ENCODE results near the gene VPS13D.
A peak's percentile ranks its signal among the peaks of the same experiment; 100 is the strongest.

The VPS13D gene

GRCh38 chr1:12341667-12342066 lies 111.8 kb downstream of the VPS13D start:
- DNase-seq: peak; percentile 30

DNA sequence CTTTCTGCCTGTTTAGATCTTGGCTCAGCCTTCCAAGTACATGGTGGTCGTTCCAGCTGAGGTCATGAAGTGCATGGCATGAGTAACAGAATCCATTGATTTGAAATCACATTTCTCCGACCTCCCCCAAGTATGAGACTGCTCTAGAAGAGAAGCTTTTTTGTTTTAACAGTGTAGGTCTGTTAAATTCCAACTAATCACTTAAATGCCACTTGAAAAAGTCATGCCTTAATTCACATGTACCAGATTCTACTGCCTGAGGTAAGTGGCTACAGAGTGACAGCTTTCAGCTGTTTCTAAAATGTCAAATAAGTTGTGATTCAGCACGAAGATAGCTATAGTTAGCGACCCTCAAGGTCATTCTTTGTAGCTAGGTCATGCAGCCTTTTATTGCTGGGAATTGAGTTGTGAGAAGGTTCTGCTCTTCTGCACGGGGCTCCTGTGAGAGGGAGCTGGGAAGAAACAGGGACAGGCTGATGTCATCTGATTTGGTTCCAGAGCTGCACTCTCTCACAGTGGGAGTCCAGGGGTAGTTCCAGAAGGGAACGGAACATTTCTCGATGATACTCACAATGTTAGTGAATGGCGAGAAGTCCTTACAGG lies 112.7 kb downstream of the VPS13D start:
- DNase-seq: no peak

DNA sequence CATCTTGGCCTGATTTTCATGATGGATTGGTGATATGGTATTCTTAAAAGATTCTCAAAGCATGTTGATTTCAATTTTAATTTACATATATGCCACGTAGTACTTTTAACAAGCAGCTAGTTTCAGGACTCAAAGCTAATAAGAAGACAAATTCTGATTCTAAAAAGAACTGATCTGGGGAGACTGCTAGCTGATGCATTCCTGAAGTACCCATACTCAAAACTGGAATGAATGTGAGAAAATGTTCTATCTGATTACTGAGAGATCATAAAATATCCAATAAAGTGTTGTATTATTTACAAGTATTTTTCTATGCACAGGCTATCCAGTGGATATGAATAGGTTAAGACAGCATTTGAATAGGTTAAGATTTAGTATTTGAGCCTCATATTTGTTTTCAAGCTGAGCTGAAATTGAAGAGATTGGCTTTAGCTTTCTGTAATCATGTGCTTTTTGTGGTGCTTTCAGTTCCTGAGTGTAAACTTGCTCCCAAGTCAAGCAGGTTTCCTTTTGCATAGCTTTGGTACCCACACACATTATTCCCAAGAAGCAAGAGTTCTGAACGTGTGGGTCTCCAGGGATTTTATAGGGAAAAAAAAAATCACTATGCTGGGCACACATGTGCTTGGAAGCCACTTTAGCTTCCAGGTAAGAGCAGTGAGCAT lies 114.1 kb downstream of the VPS13D start:
- DNase-seq: no peak

- no peak for DNase-seq
Observed at GRCh38 chr1:12344596-12345349, 114.9 kb downstream of the VPS13D start.

DNA sequence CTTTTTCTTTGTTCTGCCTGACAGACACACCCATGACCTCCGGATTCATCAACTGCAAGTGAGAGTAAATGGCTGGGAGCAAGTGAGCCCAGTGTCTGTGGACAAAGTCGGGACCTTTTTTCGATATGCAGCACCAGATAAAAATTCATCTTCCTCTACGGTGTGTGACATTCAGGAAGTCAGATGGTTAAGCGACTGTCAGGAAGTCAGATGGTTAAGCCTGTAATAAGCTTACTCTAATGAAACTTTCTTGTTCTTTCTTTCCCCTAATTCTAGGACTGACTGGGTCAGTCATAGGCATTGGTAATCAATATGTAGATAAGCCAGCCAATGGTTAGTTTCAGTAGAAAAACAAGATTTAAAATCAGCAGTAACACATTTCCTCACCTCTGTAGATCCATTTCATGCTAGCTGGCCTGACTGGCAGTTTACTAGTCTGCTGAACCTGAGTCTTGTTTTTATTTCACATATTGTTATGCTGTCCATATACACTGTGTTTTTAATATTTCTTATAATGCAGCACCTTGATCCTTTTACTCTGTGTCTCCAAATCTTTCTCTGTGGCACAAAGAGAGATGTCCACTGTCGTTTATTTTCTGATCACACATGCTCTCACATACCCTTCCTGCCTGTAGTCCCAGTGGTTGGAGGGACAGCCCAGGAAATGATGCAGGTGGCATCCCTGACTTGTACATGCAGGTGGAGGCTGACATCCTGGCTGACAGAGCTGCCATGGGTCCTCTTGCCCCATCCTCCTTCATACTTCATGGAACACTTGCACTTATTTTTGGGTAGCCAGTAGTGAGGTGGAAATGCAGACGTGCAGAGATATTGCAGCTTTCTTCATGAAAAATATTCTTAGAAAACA lies 115.8 kb downstream of the VPS13D start:
- no peak for DNase-seq

DNA sequence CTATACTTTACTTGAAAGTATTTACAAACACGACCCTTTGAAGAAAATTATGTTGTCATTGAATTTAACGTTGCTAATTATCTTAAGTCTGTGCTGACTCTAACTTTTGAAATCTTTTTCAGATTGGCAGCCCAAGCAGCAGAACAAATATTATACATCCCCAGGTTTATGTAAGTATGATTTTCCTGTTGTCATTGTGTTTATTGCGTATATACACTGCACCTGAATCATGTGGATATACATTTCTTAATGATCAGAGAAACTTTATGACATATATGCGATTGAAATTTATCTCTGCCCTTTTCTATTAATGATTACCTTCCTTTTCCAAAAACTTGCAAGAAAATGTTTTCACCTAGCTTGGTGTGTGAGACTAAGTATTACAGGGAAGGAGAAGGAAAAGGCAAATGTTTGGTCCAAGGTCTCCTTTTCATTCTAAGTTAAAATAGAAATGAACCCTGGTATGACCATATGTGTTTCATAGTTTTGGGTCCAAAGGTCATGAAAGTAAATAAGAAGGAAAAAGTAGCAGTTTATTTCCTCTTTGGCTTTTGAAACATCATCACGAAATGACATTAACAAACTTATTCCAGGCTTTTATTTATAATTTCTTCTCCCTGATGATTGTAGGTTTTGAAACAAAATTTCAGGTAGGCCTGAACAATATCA lies 116.8 kb downstream of the VPS13D start:
- no peak for DNase-seq

DNA sequence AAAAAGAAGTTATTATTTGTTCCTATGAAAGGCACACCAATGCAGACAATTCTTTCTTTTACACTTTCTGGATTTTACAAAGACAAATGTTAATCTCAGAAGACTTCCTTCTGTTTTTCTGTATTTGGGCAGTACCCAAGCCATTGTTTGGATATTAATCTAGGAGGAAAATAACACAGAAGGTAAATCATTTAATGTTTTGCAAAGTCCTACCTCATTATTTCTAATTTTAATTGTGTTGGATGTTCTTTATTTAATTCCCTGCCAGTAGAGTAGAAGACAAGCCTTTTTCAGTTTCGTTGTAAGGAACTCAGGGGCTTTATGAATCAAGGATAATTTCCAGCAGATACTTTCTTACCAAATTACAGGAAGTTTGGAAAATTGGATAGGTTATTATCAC lies 118.3 kb downstream of the VPS13D start:
- no peak for DNase-seq

GRCh38 chr1:12353981-12354380 lies 124.2 kb downstream of the VPS13D start:
- DNase-seq: no peak

DNA sequence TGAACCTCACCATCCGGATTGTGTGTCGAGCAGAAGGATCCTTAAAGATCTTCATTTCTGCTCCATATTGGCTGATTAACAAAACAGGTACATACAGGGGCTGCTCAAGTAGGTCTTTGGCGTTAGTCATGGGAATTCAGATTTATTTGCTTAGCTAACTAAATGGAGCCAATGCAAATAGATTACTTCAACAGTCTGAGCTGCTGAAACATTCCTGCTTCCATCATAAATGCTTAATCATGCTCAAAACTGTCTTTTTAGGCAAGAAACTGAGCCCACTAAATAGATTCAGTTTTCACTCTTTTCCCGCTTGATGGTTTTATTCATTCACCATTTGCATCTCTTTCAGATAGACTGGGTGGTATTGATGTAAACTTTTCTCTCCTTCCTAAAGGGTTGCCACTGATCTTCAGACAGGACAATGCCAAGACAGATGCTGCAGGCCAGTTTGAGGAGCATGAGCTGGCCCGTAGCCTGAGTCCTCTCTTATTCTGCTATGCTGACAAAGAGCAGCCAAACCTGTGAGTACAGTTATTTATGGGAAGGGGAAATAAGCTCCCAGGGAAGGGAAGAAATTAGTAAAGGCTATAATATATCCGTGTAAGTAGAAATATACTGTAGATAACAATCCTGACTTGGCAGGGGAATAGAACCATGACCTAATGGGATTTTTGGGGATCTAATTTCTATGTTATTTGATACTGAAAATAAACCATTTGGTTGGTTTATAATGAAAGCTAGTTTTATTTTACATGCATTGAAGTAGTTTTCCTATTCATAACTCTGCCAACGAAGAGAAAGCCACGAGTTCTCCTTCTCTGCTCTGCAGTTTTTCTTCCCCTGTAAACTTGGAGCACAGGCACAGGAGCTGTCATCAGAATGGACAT lies 126.4 kb downstream of the VPS13D start:
- no peak for DNase-seq

DNA sequence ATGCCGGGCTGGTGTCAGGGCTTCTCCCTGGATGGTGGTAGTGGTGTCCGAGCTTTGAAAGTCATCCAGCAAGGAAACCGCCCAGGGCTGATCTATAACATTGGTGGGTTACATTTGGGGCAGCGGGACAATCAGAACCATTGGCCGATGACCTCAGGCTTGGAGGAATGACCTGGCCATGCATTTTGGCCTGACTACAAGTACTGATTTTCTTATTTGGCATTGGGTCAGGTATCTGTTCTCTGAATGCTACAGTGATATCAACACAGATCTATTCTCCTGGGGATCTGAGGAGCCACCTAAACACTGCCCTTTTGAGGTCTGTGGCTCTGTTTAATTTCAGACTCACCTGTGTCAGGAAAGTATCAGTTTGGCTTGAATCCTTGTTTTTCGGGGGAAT lies 128.7 kb downstream of the VPS13D start:
- DNase-seq: no peak

DNA sequence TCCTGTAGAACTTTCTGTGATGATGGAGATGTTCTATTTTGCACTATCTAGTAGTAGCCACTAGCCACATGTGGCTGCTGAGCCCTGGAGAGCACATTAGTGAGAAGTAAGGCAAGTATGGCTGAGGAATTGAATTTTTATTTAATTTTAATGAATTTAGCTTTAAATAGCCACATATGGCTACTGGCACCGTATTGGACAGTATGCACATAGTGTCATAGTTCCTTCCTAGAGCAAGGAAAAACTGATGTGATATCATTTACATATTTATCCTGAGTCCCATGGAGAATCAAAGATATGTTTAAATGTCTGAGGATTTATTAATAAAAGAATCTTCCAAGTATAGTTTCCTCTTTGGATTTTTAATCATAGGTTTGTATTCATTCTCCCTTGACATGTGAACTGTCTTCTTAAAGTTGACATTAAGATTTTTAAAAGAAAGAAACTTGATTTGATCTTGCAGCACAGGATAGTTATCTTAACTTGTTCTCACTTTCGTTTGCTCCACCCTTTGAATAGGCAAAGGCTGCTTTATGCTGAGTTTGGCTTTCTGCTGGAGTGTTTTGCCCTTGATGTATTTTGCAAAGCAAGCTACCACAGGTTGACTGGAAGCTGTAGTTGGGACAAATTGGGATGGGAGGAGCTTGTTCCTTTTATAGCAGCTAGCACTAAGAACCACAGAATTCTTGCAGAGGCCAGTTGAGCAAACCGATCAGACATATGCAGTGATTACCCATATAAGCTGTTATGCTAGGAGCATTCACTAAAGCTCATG lies 129.7 kb downstream of the VPS13D start:
- no peak for DNase-seq

DNA sequence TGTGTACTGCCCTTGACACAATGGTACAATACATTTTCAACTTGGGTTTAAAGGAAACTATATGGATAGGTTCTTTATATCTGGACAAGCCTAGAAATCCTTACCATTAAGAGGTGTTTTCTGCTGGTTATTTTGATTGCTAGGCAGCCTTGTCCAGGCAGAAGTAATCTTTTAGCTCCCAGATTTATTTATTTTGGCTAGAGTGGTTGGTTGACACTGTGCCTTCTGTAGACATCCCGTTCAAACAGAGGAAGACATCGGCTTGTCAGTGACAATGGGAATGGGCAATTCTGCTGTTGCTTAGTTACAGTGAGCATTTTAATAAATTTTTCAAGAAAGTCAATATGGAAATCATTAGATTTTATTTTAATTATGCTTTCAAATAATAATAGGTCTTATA lies 138.8 kb downstream of the VPS13D start:
- no peak for DNase-seq

DNA sequence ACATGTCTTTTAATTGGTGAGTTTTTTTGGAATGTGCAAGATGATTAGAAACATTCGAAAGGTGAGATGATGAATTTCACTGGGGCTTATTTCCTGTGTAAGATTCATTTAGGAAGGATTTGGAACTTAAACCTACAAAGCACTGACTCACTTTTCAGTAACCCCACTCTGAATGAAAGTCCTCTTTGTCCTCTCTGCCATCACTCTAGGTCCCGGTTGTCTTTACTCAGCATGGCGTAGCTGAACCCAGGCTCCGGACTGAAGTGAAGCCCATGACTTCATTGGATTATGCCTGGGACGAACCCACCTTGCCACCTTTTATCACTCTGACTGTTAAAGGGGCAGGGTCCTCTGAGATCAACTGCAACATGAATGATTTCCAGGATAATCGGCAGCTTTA lies 139.4 kb downstream of the VPS13D start:
- DNase-seq: no peak

GRCh38 chr1:12370333-12370975 lies 140.6 kb downstream of the VPS13D start:
- no peak for DNase-seq

- DNase-seq: no peak
Observed at GRCh38 chr1:12371053-12371452, 141.2 kb downstream of the VPS13D start.

- DNase-seq: no peak
Observed at GRCh38 chr1:12372180-12372579, 142.3 kb downstream of the VPS13D start.

GRCh38 chr1:12372761-12373160 lies 142.9 kb downstream of the VPS13D start:
- DNase-seq: no peak

GRCh38 chr1:12375133-12375829 lies 145.5 kb downstream of the VPS13D start:
- DNase-seq: no peak

GRCh38 chr1:12376236-12377045 lies 146.6 kb downstream of the VPS13D start:
- no peak for DNase-seq
